Measurements from ENCODE around the gene CLINT1. TPM values are rescaled to one million over a fixed set of nuclear protein-coding genes. Genes with fewer than 3 reads are reported as not detected.

CLINT1 gene
- polyA plus RNA-seq, 2 of the 4 experiments (the other 2 are of a cell fraction): 89.7 to 185 TPM

DNA sequence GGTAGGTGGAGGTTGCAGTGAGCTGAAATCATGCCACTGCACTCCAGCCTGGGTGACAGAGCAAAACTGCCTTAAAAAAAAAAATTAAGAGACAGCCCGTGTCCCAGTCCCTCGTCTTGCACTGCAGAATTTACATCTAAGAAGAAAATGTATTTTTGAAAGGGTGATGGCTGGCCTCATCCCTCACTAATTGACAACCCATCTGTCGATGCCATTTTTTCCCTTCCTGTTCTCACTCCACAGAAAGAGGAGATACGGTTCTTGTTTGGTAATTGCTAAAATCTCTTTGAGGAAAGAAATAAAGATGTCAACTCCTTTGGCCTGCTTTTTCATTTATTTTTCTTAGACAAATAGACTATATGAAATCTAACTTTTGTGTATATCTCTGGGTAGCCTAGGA lies 117.8 kb downstream of the CLINT1 start:
- ChIA-PET POLR2A (interaction anchor here (0.6 to 2.7 kb wide), 3 partner anchors 9 to 33 kb away, joined by 3 to 15 read pairs (median 4); partner anchors contain the start of gene THG1L), CTCF (interaction anchor here (0.6 to 5.0 kb wide), 15 partner anchors 9 to 731 kb away, joined by 3 to 61 read pairs (median 7); partner anchors contain the start of genes C5orf52 and THG1L)
- TF ChIP-seq FOSB (CRISPR knock-in tag; IDR thresholded peaks at IDR 0.05) (no peak), SREBF2 (IDR thresholded peaks at IDR 0.05) (no peak), CHD2 (IDR thresholded peaks at IDR 0.05; ENCODE audit: low read length, partially characterized antibody) (no peak), HEYL (CRISPR knock-in tag; IDR thresholded peaks at IDR 0.05) (no peak), EHF (CRISPR knock-in tag; IDR thresholded peaks at IDR 0.05) (no peak), EHMT2 (IDR thresholded peaks at IDR 0.05; ENCODE audit: low read depth) (no peak), HOXA7 (CRISPR knock-in tag; IDR thresholded peaks at IDR 0.05) (no peak), CBX2 (IDR thresholded peaks at IDR 0.05; ENCODE audit: borderline replicate concordance, low read depth) (no peak), CHD4 (IDR thresholded peaks at IDR 0.05; ENCODE audit: borderline replicate concordance) (no peak), PHF8 (IDR thresholded peaks at IDR 0.05; ENCODE audit: borderline replicate concordance, low read depth) (no peak), HOXB5 (CRISPR knock-in tag; IDR thresholded peaks at IDR 0.05) (no peak), FOXS1 (CRISPR knock-in tag; IDR thresholded peaks at IDR 0.05) (no peak), FOSL2 (IDR thresholded peaks at IDR 0.05) (no peak), FOSL2 (CRISPR knock-in tag; IDR thresholded peaks at IDR 0.05) (no peak), MAZ (IDR thresholded peaks at IDR 0.05; ENCODE audit: borderline replicate concordance, low read depth, low read length) (no peak), CEBPB (IDR thresholded peaks at IDR 0.05) (no peak)
- TF ChIP-seq, protein P1, sequence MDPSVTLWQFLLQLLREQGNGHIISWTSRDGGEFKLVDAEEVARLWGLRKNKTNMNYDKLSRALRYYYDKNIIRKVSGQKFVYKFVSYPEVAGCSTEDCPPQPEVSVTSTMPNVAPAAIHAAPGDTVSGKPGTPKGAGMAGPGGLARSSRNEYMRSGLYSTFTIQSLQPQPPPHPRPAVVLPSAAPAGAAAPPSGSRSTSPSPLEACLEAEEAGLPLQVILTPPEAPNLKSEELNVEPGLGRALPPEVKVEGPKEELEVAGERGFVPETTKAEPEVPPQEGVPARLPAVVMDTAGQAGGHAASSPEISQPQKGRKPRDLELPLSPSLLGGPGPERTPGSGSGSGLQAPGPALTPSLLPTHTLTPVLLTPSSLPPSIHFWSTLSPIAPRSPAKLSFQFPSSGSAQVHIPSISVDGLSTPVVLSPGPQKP (IDR thresholded peaks at IDR 0.05; ENCODE audit: low read depth, low read length): no peak
- TF ChIP-seq, protein P2, sequence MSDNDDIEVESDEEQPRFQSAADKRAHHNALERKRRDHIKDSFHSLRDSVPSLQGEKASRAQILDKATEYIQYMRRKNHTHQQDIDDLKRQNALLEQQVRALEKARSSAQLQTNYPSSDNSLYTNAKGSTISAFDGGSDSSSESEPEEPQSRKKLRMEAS (IDR thresholded peaks at IDR 0.05): no peak
- Histone ChIP-seq H3K9me3 (no peaks in the 10 kb centered on the region), H3K4me1 (peaks cover 13% of the 10 kb centered on the region; the same call in 2 of the 3 replicates), H3K27ac (no peak overlapping the region), H3K4me2 (no peak overlapping the region), H3K4me3 (no peak overlapping the region)
- WGBS (ENCODE audit: missing lambda C conversion rate): 76% methylated on average over 4 of the region's 4 CpGs
- DNase-seq (ENCODE audit: low read depth in 1 of 2, low spot score in 1 of 2) (no peak), ATAC-seq (no peak), FAIRE-seq (no peak)

DNA sequence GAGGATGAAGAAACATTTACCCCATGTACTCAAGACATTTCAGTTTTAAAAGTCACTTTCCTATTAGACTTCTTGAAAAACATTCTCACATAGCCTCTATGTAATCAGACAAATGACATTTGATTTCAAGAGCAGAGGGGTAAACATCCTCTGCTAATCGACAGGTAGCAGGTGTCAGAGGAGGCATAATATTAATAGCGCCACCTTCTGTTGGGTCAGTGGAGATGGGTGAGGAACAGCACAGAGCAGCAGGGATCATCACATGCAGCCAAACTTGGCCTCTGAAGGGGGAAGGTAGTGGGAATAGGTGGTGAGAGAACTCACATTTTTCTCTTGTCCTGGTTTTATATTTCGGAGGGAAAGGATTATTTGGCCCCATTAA lies 118.7 kb downstream of the CLINT1 start:
- CTCF ChIA-PET: interaction anchor here (0.7 to 5.0 kb wide), 9 partner anchors 8 to 412 kb away, joined by 3 to 56 read pairs (median 7); partner anchors contain the start of genes C5orf52 and THG1L
- DNase-seq (ENCODE audit: low read depth in 1 of 2, low spot score in 1 of 2): peak; percentile 42 to 69
- peak; percentile 57 to 69; a peak in 4 of 6 replicates for ATAC-seq
- Histone ChIP-seq H3K4me3 (no peak overlapping the region), H3K4me2 (no peak overlapping the region), H3K4me1 (peaks cover 13% of the 10 kb centered on the region; the same call in 2 of the 3 replicates), H3K27ac (no peak overlapping the region), H3K9me3 (no peaks in the 10 kb centered on the region)
- no peak for FAIRE-seq
- TF ChIP-seq, protein P3, sequence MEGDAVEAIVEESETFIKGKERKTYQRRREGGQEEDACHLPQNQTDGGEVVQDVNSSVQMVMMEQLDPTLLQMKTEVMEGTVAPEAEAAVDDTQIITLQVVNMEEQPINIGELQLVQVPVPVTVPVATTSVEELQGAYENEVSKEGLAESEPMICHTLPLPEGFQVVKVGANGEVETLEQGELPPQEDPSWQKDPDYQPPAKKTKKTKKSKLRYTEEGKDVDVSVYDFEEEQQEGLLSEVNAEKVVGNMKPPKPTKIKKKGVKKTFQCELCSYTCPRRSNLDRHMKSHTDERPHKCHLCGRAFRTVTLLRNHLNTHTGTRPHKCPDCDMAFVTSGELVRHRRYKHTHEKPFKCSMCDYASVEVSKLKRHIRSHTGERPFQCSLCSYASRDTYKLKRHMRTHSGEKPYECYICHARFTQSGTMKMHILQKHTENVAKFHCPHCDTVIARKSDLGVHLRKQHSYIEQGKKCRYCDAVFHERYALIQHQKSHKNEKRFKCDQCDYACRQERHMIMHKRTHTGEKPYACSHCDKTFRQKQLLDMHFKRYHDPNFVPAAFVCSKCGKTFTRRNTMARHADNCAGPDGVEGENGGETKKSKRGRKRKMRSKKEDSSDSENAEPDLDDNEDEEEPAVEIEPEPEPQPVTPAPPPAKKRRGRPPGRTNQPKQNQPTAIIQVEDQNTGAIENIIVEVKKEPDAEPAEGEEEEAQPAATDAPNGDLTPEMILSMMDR (IDR thresholded peaks at IDR 0.05): peak; percentile 65
- TF ChIP-seq TP53 (CRISPR knock-in tag; IDR thresholded peaks at IDR 0.05) (no peak), RAD21 (conservative IDR thresholded peaks at IDR 0.05 in 1 of 2, IDR thresholded peaks at IDR 0.05 in 1 of 2) (peak; percentile 23 to 29; a peak in 3 of 5 replicates), SMC3 (IDR thresholded peaks at IDR 0.05) (peak; percentile 40; the same call in 2 of the 3 replicates), HOXB13 (CRISPR knock-in tag; IDR thresholded peaks at IDR 0.05; ENCODE audit: low read depth) (no peak), EHMT2 (IDR thresholded peaks at IDR 0.05; ENCODE audit: low read depth) (no peak), PHF8 (IDR thresholded peaks at IDR 0.05; ENCODE audit: borderline replicate concordance, low read depth) (no peak)
- TF ChIP-seq, protein P4, sequence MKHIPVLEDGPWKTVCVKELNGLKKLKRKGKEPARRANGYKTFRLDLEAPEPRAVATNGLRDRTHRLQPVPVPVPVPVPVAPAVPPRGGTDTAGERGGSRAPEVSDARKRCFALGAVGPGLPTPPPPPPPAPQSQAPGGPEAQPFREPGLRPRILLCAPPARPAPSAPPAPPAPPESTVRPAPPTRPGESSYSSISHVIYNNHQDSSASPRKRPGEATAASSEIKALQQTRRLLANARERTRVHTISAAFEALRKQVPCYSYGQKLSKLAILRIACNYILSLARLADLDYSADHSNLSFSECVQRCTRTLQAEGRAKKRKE (CRISPR knock-in tag; IDR thresholded peaks at IDR 0.05; ENCODE audit: low read depth): no peak
- TF ChIP-seq, protein P2 (IDR thresholded peaks at IDR 0.05): no peak
- POLR2A ChIA-PET: interaction anchor here (0.7 kb wide), 1 partner anchor 9 kb away, joined by 3 read pairs; the partner anchor contains the start of gene THG1L
- 10% methylated on average over 3 of the region's 3 CpGs for WGBS (ENCODE audit: missing lambda C conversion rate)
